HG03432 (cell line): ENCODE measurements around the gene KIF19.
A peak's percentile ranks its signal among the peaks of the same experiment; 100 is the strongest.

ENCODE experiments used
- ATAC-seq: cut with Tn5 transposase; IDR thresholded peaks from one replicate; pipeline ENCODE4 v1.9.1; 2021; ENCODE audit warnings: mild to moderate bottlenecking, moderate library complexity; ENCODE audit not compliant: unreplicated experiment

KIF19 gene

DNA sequence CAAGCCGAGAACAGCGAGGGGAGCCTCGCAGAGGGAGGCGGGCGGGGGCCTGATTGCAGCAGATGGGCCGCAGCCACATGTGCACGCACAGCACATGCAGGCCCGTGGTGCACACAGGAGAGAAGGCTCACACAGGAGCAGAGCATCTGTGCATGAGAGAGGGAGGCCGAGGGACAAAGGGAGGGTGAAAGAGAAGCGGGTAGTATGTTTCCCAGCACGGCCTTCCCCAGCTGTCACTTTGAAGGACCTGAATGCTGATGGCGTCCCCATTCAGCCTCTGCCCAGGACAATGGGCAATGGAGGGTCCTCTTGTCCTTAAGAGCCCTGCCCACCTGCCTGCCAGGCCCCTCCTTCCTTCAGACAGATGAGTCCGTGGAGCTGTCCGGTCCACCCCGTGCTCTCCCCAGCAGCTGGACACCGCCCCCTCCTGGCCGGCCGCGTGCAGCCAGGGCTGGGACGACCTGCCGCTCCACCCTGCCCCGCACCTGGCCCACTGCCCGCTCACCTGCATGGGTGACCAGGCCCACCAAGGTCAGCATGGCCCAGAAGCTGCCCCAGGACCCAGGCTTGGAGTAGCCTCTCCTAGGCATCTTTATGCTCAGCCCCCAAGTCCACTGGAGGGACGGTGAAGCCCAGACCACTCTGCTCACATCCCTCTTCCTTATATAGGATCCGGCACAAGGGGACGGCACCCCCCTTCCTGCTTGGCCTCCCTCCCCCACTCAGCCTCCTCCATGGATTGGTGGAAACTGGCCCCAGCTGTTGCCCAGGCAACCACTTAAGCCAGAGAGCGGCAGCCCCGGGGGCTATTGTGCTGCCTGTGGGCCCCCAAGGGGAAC is 35.4 kb downstream of the KIF19 start, which contains the start of gene BTBD17:
Gene BTBD17, minus strand, starts transcription at position 639 of the 839 bp plus-strand sequence. Its CDS starts 49 bp downstream, at position 590.
- ATAC-seq: no peak

DNA sequence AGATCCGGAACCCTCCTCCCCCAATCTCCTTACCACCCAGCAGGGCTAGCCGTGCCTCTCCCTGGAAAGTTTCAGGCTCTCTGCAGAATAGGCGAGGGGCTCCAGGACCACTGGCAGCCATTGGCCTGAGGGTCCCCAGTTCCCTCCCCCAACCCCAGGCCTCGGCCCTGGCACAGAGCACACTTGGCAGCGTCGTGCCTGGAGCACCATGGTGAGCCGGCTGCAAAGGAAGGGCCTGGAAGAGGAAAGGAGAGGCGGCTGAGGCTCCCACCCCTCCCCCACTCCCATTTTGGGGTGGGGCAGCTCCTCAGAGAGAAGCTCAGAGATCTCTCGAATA is 36.0 kb downstream of the KIF19 start:
- no peak for ATAC-seq

DNA sequence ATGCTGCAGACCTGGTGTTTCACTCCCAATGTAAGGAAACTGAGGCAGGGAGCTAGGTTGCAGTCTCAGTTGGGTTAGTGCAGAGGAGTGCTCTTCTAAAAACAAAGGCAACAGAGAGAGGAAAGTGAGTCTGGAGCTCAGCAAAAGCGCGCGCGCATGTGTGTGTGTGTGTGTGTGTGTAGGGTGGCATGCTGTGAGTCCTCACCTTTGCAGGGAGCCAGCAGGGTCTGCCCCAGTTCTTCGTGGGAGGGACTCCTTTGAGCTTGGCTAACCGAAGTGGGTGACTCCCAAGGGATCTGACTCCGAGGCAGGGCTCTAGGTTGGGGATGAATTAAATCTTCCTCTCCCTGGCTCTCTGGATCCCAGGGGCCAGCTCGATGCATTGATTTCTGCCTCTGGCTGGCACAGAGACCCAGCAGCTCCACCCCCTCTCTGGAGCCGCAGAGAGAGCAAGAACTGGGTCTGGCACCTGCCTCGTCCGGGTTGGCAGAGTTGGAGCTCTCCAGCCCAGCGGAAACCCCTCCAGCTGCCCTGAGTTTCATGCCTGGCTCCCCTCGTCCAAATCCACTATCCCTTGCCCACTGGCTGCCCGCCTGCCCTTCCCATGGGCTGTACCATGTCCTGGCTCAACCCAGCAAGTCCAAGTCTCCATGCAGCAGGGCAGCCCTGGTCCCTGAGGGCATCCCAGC is 36.9 kb downstream of the KIF19 start:
- no peak for ATAC-seq

DNA sequence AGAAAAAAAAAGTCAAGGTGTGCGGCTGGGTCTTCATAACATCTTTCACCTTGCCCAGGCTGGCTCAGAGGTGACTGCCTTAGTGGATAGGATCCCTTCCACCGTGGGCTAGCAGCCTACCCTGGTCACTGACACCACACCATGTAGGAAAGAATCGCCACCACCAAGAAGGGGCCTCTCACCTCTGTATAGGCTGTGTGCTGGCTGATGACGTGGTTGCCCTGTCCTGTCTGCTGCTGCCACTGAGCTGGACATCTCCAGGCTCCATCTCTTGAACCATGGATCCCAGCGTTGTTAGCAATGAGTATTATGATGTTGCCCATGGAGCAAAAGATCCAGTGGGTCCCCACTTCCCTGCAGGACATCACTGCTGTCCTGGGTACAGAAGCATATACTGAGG is 41.2 kb downstream of the KIF19 start, which contains the start of gene GPR142:
Gene GPR142, plus strand, starts transcription at position 301 of the 400 bp plus-strand sequence. CDS start 2,035 bp downstream, outside the sequence.
- no peak for ATAC-seq

DNA sequence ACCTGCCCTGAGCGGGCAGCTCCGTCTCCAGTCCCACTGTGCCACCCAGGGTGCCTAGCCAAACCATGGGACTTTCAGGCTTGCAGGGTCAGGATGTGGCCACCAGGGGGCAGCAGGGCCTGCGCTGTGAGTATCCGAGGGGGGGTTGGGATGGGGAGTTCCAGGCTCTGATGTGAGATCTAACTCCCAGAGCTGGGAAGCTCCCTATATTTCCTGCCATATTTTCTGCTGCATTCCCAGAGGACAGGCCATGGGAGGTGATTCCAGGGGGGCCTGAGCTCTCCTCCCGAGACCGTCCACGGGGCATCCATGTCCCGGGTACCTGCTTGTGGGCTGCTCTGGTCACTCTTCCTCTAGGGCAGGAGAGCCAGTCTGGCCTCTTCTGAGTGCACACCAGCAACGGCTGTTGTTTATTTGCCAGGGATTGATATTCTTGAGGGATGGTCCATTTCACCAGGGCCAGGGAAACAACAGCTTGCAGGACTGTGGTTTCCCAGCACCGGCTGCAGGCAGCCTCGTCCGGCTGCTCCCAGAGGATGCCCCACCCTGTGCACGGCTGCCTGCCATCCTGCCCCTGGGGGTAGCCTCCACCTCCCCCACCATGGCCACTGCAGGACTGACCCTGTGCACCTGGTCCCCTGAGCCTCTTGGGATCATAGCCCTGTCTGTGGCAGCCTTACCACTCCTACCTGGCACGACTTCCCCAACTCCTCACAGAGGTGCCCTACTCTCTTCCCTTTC is 42.5 kb downstream of the KIF19 start:
- ATAC-seq: peak; percentile 44

DNA sequence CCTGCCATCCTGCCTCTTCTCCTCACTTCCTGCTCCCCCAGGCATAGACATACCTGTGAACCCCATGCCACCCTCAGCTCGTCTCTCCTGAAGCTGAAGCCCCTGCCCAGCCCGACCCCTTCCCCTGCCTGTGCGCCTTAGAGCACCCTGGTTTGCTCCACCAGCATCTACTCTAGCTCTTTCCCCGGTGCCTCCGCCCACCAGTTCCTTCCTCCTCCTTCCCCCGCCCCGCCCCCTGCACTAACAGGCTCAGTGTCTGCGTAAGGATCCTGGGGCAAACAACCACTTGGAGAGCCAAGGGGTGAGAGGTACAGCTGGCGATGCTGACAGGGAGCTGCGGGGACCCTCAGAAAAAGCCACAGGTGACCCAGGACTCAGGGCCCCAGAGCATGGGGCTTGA is 43.2 kb downstream of the KIF19 start:
- no peak for ATAC-seq

DNA sequence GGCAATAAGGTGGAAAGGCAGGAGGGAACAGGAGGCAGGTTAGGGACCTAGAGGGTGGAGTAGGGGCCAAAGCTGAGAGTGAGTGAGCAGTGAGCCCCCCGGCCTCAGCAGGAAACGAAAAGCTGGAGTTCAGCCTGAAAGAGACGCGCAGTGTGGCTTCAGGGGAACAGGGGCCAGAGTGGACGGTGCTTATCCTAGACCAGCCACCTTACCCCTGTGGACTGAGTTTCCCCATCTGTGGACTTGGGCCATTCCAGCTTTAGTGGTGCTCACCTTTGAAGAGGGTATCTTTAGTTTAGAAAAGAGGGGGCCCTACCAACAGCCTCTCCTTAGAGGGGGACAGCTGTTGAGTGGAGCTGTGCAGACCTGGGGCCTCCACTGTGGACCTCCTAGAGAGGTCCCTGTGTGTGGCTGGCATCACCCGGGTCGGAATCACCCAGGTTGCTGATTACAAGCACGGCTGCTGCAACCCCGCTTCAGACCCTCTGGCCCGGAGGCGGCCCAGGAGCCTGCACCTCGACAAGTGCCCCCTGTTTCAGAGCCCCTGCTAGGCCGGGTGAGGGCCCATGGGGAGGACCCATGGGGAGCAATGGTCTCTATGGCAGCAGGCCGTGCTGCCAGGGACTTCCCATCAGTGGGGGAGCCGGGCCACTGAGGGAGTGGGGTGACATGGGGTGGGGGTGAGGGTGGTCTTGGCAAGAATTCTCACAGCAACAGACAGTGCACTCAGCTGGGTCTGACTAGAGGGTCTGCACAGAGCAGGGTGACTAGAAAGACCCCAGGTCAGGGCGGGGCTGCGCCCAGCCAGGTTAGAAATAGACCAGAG is 43.9 kb downstream of the KIF19 start:
- no peak for ATAC-seq

DNA sequence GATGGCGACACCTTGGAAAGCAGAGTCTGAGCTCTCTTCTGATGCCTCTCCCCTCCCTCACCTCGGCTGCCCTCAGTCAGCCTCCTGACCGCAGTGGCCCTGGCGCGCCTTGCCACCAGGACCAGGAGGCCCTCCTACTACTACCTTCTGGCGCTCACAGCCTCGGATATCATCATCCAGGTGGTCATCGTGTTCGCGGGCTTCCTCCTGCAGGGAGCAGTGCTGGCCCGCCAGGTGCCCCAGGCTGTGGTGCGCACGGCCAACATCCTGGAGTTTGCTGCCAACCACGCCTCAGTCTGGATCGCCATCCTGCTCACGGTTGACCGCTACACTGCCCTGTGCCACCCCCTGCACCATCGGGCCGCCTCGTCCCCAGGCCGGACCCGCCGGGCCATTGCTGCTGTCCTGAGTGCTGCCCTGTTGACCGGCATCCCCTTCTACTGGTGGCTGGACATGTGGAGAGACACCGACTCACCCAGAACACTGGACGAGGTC is 45.7 kb downstream of the KIF19 start:
- no peak for ATAC-seq

DNA sequence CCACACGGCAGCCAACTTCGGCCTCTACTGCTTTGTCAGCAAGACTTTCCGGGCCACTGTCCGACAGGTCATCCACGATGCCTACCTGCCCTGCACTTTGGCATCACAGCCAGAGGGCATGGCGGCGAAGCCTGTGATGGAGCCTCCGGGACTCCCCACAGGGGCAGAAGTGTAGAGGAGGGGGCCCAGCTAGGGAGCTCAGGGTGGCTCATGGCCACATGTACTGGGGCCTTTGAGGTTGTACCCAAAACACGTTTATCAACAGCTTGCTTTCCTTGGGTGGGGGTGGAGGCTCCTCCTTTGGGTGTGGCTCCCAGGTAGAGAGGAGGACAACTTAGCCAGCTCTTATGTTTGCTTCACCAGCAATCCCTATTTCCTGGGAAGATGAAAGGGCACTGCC is 46.4 kb downstream of the KIF19 start:
- ATAC-seq: no peak

DNA sequence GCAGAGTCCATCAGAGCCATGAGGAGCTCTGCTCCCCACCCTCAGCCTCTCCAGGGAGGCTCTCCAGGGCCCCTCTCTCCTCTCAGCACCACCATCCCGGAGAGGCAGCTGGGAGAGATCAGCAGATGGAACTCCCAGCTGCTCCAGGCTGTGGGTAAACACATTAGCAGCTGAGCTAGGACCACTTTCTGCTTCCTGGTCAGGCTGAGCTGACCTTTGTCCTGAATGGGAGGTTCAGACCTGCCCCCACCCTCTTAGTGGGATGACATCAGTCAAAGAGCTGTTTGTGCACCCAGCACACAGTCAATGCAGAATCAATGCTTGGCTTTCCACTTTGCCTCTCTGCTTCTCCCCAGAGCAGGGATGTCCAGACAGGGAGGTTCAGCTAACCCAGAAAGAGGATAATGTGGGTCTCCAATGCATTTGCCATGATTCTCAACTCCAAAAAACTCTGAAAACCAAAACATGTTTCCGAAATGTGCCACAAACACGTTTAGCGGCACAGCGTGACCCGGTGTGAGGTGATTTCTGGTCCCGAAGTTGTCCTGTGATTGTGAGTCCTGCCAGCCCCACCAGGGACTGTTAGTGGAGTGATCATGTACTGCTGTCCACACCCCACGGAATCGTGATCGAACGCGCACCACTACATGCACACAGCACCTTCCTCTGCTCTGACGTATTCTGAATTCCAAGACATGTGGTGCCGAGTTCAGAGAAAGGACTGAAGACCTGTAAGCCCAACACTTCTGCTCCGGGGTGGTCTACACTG is 48.0 kb downstream of the KIF19 start:
- no peak for ATAC-seq

DNA sequence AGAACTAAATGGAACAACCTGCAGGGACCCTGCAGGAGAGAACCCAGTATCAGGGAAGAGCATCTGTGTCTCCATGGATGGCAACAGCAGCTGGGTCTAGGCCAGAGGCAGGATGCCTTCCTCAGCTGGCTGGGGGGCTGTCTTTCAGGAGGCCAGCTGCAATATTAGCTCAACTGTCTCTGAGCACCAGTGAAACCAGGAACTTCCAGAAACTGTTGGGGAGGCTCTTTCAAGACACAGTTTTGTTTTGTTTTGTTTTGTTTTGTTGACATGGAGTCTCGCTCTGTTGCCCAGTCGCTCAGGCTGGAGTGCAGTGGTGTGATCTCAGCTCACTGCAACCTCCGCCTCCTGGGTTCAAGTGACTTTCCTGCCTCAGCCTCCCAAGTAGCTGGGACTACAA is 48.8 kb downstream of the KIF19 start:
- ATAC-seq: no peak

DNA sequence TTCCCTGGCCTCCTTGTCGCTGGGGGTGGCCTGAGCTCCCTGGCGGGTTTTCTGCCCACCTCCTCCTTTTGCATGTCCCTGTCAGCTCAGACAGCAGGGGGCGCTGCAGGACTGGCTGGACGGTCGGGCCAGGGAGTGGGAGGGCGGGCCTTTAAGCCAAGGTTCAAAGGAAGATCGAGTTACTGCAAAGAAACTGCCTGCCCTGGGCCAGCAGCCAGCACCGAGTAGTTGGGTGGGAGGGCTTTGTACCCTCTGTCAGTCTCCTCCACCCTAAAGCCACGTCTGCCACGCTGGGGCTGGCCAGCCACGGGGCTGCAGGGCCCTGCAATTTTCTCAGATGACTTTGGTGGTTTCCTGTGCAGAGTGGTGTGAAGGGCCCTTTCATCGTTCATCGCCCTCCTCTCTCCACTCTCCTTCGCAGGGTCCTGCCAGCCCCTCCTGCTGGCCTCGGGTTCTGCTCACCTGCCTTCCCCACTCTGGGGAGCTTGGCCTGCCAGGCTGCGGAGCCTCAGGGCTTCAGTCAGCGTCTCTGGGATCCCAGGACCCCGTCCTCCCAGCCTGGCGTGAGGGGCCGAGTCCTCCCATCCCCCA is 53.6 kb downstream of the KIF19 start:
- peak; percentile 54 for ATAC-seq

DNA sequence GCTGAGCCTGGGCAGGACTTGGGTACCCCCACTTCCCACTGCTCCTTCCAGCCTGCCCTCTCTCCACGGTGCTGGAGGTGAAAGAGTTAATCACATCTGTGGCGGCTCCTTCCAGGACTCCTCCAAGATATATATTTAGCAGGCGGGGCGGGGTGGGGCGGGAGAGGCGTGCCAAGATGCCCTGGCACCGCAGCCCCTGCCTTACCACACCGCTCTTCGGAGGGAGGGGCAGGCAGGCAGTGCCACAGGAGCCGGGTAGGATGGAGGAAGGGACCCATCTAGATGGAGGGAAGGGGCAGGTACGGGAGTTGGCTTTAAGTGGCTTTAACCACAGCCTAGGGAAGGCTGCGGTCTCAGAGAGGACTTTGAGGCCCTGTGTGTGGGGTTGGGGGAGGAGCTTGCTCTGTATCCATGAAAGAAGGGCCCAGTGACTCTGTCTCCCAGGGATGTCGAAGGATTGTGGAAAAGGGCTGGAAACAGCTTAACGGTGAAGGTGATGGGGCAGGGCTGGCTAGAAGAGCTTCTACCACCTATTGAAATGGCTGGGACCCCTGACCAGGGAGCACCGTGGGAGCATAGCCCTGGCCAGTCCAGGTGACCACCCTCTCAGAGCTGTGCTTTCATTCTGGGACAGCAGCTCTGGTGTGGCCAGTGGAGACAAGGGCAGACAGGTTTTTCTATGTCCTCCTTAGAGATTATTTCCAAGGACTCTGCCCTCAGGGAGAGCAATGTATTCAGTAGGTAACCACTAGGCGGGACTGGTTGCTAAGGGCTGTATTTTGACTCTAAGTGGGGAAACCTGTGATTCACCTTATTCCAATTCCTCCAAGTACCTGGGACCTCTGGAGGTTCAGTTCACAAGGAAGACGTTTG is 54.3 kb downstream of the KIF19 start:
- no peak for ATAC-seq

DNA sequence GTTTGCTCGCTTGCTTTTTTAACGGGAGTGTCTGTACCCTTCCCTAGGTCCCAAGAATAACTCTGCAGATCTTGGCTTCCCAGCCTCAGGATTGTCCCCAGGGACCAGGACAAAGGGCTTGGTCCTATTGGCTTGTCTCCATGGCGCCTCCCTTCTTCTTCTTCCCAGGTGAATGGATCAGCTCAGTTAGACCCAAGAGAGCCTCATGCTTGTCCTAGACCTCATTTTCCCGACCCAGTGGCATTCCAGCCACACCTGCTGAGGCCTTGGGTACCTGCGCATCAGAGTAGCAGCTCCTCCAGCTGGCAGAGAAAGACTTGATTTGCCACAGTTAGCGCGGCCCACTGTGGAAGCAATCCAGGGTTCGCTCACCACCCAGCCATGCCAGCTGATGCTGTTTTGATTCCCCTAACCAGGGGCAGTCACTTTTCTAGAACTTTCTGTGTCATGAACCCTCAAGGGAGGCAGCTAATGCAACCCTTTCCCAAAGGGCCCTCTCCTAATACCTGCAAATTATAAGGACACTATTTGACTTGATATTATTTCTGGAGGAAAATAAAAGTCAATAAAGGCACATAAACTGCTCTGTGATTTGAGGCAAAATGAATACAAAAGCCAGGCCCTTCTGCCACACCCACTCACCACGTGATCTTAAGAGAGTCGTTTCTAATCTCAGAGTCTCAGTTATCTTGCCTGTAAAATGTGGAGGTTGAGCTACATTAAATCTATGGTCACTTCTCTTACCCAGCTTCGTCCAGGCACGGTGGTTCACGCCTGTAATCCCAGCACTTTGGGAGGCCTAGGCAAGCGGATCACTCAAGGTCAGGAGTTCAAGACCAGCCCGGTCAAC is 55.2 kb downstream of the KIF19 start:
- no peak for ATAC-seq

DNA sequence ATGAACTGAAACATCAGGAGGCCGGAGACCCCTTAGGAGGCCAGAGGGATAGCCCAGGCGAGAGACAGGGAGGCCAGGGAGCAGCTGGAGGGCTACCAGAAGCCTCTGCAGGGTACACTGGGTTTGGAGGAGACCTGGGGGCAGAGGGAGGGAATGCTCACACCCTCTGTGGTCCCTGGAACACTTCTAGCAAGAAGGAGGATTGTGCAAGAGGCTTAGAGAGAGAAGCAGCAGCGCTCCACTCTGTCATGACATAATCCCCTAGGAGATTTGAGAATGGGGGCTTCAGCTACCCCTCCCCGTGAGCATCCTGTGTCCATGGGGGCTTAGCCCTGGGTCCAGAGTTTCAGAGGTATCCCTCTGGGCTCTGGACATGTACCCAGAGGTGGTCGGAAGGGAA is 57.1 kb downstream of the KIF19 start:
- no peak for ATAC-seq

DNA sequence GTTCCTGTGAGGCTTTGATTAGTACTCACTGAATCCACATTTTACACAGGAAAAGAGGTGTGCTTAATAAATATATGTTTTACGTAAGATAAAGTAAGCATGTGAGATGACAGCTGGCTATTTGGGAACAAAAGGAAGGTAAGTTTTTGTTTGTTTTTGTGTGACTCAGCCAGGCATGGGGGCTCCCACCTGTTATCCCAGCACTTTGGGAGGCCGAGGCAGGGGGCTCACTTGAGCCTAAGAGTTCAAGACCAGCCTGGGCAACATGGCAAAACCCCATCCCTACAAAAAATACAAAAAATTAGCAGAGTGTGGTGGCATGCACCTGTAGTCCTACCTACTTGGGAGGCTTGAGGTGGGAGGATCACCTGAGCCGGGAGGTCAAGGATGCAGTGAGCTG is 59.2 kb downstream of the KIF19 start:
- ATAC-seq: no peak

DNA sequence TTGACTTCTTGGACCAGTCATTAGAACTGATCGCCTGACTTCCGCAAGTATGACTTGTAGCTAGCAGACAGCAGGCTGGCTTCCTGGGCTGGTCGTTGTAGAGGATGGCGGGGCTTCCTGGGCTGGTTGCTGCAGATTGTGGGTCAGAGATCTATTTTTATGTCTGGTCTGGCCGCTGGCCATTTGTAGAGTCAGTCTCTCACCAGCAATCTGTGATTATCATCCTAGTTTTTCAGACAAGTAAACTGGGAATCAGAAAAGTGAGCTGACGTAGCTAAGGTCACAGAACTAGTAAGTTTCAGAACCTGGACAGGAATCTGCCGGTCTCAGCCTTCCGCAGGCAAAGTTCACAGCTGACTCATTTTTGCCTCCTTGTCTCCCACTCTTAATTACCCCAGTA is 60.4 kb downstream of the KIF19 start:
- ATAC-seq: no peak
